ENCODE measurements around the gene BOD1L1. TPM values are rescaled to one million over a fixed set of nuclear protein-coding genes. Genes with fewer than 3 reads are reported as not detected.

Gene BOD1L1
- total RNA-seq, 1 experiment from 2014 or later, result 18.1 TPM

- in situ Hi-C loops (cut with HindIII; ENCODE audit: low pct_unique_long_range_greater_than_20kb, low sequenced_read_pairs), result no loop called here
- no peak overlapping the region for H3K27ac ChIP-seq (ENCODE audit: low read length)
- no peak for ATAC-seq
- H3K4me3 ChIP-seq (ENCODE audit: low read depth in 2 of 2, low read length in 2 of 2), result no peak overlapping the region
- no peaks in the 10 kb centered on the region for H3K9me3 ChIP-seq (ENCODE audit: control insufficient read depth, insufficient read depth, low read depth, low read length)
- POLR2A ChIA-PET, result no interaction called here
- intact Hi-C loops (cut with micrococcal nuclease; ENCODE audit: unreplicated experiment), result no loop called here
- H3K27me3 ChIP-seq (ENCODE audit: control insufficient read depth, insufficient read depth, low read length), result no peaks in the 10 kb centered on the region
- DNase-seq (ENCODE audit: low read depth, low spot score), result no peak
- no peaks in the 10 kb centered on the region for H3K4me1 ChIP-seq (ENCODE audit: control insufficient read depth, insufficient read depth, low read length)
- BruUV-seq (replicated peaks), result no TSS peak
- no peaks in the 10 kb centered on the region for H3K36me3 ChIP-seq (ENCODE audit: control insufficient read depth, insufficient read depth, low read length)
- CTCF ChIA-PET, result no interaction called here
- TF ChIP-seq, protein P1, sequence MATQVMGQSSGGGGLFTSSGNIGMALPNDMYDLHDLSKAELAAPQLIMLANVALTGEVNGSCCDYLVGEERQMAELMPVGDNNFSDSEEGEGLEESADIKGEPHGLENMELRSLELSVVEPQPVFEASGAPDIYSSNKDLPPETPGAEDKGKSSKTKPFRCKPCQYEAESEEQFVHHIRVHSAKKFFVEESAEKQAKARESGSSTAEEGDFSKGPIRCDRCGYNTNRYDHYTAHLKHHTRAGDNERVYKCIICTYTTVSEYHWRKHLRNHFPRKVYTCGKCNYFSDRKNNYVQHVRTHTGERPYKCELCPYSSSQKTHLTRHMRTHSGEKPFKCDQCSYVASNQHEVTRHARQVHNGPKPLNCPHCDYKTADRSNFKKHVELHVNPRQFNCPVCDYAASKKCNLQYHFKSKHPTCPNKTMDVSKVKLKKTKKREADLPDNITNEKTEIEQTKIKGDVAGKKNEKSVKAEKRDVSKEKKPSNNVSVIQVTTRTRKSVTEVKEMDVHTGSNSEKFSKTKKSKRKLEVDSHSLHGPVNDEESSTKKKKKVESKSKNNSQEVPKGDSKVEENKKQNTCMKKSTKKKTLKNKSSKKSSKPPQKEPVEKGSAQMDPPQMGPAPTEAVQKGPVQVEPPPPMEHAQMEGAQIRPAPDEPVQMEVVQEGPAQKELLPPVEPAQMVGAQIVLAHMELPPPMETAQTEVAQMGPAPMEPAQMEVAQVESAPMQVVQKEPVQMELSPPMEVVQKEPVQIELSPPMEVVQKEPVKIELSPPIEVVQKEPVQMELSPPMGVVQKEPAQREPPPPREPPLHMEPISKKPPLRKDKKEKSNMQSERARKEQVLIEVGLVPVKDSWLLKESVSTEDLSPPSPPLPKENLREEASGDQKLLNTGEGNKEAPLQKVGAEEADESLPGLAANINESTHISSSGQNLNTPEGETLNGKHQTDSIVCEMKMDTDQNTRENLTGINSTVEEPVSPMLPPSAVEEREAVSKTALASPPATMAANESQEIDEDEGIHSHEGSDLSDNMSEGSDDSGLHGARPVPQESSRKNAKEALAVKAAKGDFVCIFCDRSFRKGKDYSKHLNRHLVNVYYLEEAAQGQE (IDR thresholded peaks at IDR 0.05; ENCODE audit: insufficient read depth in 1 of 2, low read depth in 2 of 2, low read length in 1 of 2), result no peak
- TF ChIP-seq, protein P2, sequence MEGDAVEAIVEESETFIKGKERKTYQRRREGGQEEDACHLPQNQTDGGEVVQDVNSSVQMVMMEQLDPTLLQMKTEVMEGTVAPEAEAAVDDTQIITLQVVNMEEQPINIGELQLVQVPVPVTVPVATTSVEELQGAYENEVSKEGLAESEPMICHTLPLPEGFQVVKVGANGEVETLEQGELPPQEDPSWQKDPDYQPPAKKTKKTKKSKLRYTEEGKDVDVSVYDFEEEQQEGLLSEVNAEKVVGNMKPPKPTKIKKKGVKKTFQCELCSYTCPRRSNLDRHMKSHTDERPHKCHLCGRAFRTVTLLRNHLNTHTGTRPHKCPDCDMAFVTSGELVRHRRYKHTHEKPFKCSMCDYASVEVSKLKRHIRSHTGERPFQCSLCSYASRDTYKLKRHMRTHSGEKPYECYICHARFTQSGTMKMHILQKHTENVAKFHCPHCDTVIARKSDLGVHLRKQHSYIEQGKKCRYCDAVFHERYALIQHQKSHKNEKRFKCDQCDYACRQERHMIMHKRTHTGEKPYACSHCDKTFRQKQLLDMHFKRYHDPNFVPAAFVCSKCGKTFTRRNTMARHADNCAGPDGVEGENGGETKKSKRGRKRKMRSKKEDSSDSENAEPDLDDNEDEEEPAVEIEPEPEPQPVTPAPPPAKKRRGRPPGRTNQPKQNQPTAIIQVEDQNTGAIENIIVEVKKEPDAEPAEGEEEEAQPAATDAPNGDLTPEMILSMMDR (IDR thresholded peaks at IDR 0.05), result no peak
- TF ChIP-seq POLR2AphosphoS5 (IDR thresholded peaks at IDR 0.05; ENCODE audit: low read depth, low read length), result no peak
- no peak for TF ChIP-seq TCF7L2 (IDR thresholded peaks at IDR 0.05; ENCODE audit: low read depth, low read length)
- TF ChIP-seq SIN3A (IDR thresholded peaks at IDR 0.05; ENCODE audit: borderline replicate concordance, insufficient read depth, low read depth, low read length), result no peak
Measured at GRCh38 chr4:13555325-13555724, 72.2 kb downstream of the BOD1L1 start.

- CTCF ChIA-PET, result no interaction called here
- in situ Hi-C loops (cut with HindIII; ENCODE audit: low pct_unique_long_range_greater_than_20kb, low sequenced_read_pairs), result no loop called here
- ATAC-seq, result no peak
Measured at GRCh38 chr4:13553081-13553480, 74.4 kb downstream of the BOD1L1 start.

More at GRCh38 chr4:13553081-13553480, 74.4 kb downstream of the BOD1L1 start:
- no peak for DNase-seq (ENCODE audit: low read depth, low spot score)
- Histone ChIP-seq H3K27me3 (ENCODE audit: control insufficient read depth, insufficient read depth, low read length) (0 out of 2 replicates have a peak, but pooled peaks cover 2% of the 10 kb centered on the region), H3K9me3 (ENCODE audit: control insufficient read depth, insufficient read depth, low read depth, low read length) (no peaks in the 10 kb centered on the region), H3K4me3 (ENCODE audit: low read depth in 2 of 2, low read length in 2 of 2) (no peak overlapping the region), H3K27ac (ENCODE audit: low read length) (no peak overlapping the region), H3K4me1 (ENCODE audit: control insufficient read depth, insufficient read depth, low read length) (no peaks in the 10 kb centered on the region), H3K36me3 (ENCODE audit: control insufficient read depth, insufficient read depth, low read length) (no peaks in the 10 kb centered on the region)
- BruUV-seq (replicated peaks), result no TSS peak
- intact Hi-C loops (cut with micrococcal nuclease; ENCODE audit: unreplicated experiment), result no loop called here
- POLR2A ChIA-PET, result no interaction called here
- TF ChIP-seq, protein P2 (IDR thresholded peaks at IDR 0.05), result no peak
- no peak for TF ChIP-seq SIN3A (IDR thresholded peaks at IDR 0.05; ENCODE audit: borderline replicate concordance, insufficient read depth, low read depth, low read length)
- TF ChIP-seq, protein P1 (IDR thresholded peaks at IDR 0.05; ENCODE audit: insufficient read depth in 1 of 2, low read depth in 2 of 2, low read length in 1 of 2), result no peak
